ENCODE results near the gene CATSPER1.

- TF ChIP-seq GATA2 (IDR thresholded peaks at IDR 0.05; ENCODE audit: low read depth, low read length) (no peak), GATA3 (IDR thresholded peaks at IDR 0.05; ENCODE audit: low read depth, low read length) (no peak)
Measured at GRCh38 chr11:65979261-65979759, 47.0 kb downstream of the CATSPER1 start.

Data from SH-SY5Y (cell line).